H1 (cell line): ENCODE results near the gene ETF1. TPM values are rescaled to one million over a fixed set of nuclear protein-coding genes. Genes with fewer than 3 reads are reported as not detected.
A peak's percentile ranks its signal among the peaks of the same experiment; 100 is the strongest.

Experiments
- BRCA1 ChIP-seq: IDR thresholded peaks from 2 replicates; pipeline ENCODE4 v1.6.1; 2012; ENCODE audit warnings: low read depth, low read length, improper control_type of control experiment
- EGR1 ChIP-seq: IDR thresholded peaks from 2 replicates; pipeline ENCODE4 v1.6.1; 2011; ENCODE audit warnings: low read depth, low read length, borderline replicate concordance
- EZH2 ChIP-seq: fragments of 200-600 bp; sonication (generic); IDR thresholded peaks from 2 replicates; pipeline ENCODE4 v1.7.1; 2012; ENCODE audit warnings: low read depth, mild to moderate bottlenecking, moderate library complexity, low read length, inconsistent platforms; ENCODE audit not compliant: severe bottlenecking
- FOSL1 ChIP-seq: IDR thresholded peaks from 2 replicates; pipeline ENCODE4 v1.6.1; 2011; ENCODE audit warnings: mild to moderate bottlenecking, low read depth, low read length, moderate library complexity; ENCODE audit not compliant: insufficient read depth
- HDAC6 ChIP-seq: IDR thresholded peaks from one replicate; pipeline ENCODE4 v1.7.1; 2012; ENCODE audit warnings: low read depth, mild to moderate bottlenecking, inconsistent platforms, low read length, moderate library complexity
- SAP30 ChIP-seq: fragments of 300-600 bp; sonication (generic); IDR thresholded peaks from 2 replicates; pipeline ENCODE4 v1.7.1; 2012; ENCODE audit warnings: low read length, moderate library complexity, mild to moderate bottlenecking, inconsistent platforms; ENCODE audit not compliant: insufficient read depth, insufficient replicate concordance
- TEAD4 ChIP-seq: IDR thresholded peaks from 2 replicates; pipeline ENCODE4 v1.6.1; 2012; ENCODE audit warnings: low read depth, low read length, inconsistent platforms, mixed read lengths
- ZNF274 ChIP-seq: IDR thresholded peaks from 2 replicates; pipeline ENCODE4 v1.7.0; 2012; ENCODE audit warnings: low read length, borderline replicate concordance; ENCODE audit errors: extremely low read depth
- polyA plus RNA-seq, 7 experiments: library from polyadenylated mRNA; depleted of rRNA in 3 of 7; stranded (reverse) in 5 of 7; unstranded in 2 of 7; fragments of >200 nt in 5 of 7; fragments of 200-250 nt in 2 of 7; gene quantifications; 1 replicate in 5 of 7; 2 replicates in 1 of 7; 4 replicates in 1 of 7; pipeline versions ENCODE4 v1.2.1 to v1.2.3, GENCODE V29; 2011 to 2013; ENCODE audit warnings: missing spikeins in 2 of 7, mixed read lengths in 2 of 7
- total RNA-seq: library from RNA; stranded (reverse); fragmentation: NEBNext Ultra II Directional; extraction: Animal tissue kit (Norgen Biotek cat#: 25700); gene quantifications from 2 replicates; pipeline ENCODE4 v1.2.1, GENCODE V29; 2021
- TF ChIP-seq, protein P1 (sequence below): fragments of 300-600 bp; sonication (generic); IDR thresholded peaks from 2 replicates; pipeline ENCODE4 v1.7.1; 2012; ENCODE audit warnings: low read length, moderate library complexity, mild to moderate bottlenecking, inconsistent platforms; ENCODE audit not compliant: insufficient replicate concordance
- TF ChIP-seq, protein P2 (sequence below): IDR thresholded peaks from 2 replicates; pipeline ENCODE4 v1.6.1; 2011; ENCODE audit warnings: low read length, improper control_type of control experiment

The ETF1 gene
- total and polyA plus RNA-seq, 2 of the 8 experiments (the other 6 are each of a cell fraction or from before 2014, with no cell fraction given): 50.5 to 168 TPM

DNA sequence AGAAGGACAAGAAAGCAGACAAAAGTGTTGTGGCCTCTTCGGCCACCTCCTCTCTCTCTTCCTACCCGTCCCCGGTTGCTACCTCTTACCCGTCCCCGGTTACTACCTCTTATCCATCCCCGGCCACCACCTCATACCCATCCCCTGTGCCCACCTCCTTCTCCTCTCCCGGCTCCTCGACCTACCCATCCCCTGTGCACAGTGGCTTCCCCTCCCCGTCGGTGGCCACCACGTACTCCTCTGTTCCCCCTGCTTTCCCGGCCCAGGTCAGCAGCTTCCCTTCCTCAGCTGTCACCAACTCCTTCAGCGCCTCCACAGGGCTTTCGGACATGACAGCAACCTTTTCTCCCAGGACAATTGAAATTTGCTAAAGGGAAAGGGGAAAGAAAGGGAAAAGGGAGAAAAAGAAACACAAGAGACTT lies 75.3 kb downstream of the ETF1 start (continued):
- TF ChIP-seq, protein P1, sequence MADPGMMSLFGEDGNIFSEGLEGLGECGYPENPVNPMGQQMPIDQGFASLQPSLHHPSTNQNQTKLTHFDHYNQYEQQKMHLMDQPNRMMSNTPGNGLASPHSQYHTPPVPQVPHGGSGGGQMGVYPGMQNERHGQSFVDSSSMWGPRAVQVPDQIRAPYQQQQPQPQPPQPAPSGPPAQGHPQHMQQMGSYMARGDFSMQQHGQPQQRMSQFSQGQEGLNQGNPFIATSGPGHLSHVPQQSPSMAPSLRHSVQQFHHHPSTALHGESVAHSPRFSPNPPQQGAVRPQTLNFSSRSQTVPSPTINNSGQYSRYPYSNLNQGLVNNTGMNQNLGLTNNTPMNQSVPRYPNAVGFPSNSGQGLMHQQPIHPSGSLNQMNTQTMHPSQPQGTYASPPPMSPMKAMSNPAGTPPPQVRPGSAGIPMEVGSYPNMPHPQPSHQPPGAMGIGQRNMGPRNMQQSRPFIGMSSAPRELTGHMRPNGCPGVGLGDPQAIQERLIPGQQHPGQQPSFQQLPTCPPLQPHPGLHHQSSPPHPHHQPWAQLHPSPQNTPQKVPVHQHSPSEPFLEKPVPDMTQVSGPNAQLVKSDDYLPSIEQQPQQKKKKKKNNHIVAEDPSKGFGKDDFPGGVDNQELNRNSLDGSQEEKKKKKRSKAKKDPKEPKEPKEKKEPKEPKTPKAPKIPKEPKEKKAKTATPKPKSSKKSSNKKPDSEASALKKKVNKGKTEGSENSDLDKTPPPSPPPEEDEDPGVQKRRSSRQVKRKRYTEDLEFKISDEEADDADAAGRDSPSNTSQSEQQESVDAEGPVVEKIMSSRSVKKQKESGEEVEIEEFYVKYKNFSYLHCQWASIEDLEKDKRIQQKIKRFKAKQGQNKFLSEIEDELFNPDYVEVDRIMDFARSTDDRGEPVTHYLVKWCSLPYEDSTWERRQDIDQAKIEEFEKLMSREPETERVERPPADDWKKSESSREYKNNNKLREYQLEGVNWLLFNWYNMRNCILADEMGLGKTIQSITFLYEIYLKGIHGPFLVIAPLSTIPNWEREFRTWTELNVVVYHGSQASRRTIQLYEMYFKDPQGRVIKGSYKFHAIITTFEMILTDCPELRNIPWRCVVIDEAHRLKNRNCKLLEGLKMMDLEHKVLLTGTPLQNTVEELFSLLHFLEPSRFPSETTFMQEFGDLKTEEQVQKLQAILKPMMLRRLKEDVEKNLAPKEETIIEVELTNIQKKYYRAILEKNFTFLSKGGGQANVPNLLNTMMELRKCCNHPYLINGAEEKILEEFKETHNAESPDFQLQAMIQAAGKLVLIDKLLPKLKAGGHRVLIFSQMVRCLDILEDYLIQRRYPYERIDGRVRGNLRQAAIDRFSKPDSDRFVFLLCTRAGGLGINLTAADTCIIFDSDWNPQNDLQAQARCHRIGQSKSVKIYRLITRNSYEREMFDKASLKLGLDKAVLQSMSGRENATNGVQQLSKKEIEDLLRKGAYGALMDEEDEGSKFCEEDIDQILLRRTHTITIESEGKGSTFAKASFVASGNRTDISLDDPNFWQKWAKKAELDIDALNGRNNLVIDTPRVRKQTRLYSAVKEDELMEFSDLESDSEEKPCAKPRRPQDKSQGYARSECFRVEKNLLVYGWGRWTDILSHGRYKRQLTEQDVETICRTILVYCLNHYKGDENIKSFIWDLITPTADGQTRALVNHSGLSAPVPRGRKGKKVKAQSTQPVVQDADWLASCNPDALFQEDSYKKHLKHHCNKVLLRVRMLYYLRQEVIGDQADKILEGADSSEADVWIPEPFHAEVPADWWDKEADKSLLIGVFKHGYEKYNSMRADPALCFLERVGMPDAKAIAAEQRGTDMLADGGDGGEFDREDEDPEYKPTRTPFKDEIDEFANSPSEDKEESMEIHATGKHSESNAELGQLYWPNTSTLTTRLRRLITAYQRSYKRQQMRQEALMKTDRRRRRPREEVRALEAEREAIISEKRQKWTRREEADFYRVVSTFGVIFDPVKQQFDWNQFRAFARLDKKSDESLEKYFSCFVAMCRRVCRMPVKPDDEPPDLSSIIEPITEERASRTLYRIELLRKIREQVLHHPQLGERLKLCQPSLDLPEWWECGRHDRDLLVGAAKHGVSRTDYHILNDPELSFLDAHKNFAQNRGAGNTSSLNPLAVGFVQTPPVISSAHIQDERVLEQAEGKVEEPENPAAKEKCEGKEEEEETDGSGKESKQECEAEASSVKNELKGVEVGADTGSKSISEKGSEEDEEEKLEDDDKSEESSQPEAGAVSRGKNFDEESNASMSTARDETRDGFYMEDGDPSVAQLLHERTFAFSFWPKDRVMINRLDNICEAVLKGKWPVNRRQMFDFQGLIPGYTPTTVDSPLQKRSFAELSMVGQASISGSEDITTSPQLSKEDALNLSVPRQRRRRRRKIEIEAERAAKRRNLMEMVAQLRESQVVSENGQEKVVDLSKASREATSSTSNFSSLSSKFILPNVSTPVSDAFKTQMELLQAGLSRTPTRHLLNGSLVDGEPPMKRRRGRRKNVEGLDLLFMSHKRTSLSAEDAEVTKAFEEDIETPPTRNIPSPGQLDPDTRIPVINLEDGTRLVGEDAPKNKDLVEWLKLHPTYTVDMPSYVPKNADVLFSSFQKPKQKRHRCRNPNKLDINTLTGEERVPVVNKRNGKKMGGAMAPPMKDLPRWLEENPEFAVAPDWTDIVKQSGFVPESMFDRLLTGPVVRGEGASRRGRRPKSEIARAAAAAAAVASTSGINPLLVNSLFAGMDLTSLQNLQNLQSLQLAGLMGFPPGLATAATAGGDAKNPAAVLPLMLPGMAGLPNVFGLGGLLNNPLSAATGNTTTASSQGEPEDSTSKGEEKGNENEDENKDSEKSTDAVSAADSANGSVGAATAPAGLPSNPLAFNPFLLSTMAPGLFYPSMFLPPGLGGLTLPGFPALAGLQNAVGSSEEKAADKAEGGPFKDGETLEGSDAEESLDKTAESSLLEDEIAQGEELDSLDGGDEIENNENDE: peak; percentile 66
- TF ChIP-seq FOSL1: no peak
- no peak for TF ChIP-seq TEAD4
- TF ChIP-seq BRCA1: no peak
- TF ChIP-seq SAP30: no peak
- no peak for TF ChIP-seq HDAC6
- no peak; the same call in 1 of the 2 replicates for TF ChIP-seq EGR1
- TF ChIP-seq, protein P2, sequence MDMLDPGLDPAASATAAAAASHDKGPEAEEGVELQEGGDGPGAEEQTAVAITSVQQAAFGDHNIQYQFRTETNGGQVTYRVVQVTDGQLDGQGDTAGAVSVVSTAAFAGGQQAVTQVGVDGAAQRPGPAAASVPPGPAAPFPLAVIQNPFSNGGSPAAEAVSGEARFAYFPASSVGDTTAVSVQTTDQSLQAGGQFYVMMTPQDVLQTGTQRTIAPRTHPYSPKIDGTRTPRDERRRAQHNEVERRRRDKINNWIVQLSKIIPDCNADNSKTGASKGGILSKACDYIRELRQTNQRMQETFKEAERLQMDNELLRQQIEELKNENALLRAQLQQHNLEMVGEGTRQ: peak; percentile 29; the same call in 1 of the 2 replicates
- no peak for TF ChIP-seq EZH2
- no peak for TF ChIP-seq ZNF274
